ENCODE results near the gene AFF1.

DNA sequence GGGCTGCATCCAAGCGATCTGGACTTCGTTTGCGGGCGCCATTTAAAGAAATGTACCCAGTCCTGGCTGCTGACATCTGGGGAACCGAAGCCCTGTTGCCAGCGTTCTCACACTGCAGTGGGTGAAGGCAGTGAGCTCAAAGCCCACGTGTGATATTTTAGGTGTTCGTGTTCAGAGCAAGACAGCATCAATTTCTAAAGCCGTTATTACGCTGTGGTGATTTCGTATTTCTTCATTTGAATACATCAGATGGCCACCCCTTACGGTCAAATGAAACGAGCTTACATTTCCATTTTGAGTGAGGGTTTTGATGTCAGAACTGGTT is 42.2 kb upstream of the AFF1 start:
- TF ChIP-seq, protein P1, sequence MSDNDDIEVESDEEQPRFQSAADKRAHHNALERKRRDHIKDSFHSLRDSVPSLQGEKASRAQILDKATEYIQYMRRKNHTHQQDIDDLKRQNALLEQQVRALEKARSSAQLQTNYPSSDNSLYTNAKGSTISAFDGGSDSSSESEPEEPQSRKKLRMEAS (IDR thresholded peaks at IDR 0.05) = no peak
- TF ChIP-seq, protein P2, sequence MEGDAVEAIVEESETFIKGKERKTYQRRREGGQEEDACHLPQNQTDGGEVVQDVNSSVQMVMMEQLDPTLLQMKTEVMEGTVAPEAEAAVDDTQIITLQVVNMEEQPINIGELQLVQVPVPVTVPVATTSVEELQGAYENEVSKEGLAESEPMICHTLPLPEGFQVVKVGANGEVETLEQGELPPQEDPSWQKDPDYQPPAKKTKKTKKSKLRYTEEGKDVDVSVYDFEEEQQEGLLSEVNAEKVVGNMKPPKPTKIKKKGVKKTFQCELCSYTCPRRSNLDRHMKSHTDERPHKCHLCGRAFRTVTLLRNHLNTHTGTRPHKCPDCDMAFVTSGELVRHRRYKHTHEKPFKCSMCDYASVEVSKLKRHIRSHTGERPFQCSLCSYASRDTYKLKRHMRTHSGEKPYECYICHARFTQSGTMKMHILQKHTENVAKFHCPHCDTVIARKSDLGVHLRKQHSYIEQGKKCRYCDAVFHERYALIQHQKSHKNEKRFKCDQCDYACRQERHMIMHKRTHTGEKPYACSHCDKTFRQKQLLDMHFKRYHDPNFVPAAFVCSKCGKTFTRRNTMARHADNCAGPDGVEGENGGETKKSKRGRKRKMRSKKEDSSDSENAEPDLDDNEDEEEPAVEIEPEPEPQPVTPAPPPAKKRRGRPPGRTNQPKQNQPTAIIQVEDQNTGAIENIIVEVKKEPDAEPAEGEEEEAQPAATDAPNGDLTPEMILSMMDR (IDR thresholded peaks at IDR 0.05; ENCODE audit: low read depth, low read length, missing input control) = no peak
- no peak for TF ChIP-seq HNF4G (IDR thresholded peaks at IDR 0.05)
- TF ChIP-seq GABPA (IDR thresholded peaks at IDR 0.05 in 1 of 2, conservative IDR thresholded peaks at IDR 0.05 in 1 of 2) = no peak
- no peak for TF ChIP-seq JUND (IDR thresholded peaks at IDR 0.05)
- TF ChIP-seq, protein P3, sequence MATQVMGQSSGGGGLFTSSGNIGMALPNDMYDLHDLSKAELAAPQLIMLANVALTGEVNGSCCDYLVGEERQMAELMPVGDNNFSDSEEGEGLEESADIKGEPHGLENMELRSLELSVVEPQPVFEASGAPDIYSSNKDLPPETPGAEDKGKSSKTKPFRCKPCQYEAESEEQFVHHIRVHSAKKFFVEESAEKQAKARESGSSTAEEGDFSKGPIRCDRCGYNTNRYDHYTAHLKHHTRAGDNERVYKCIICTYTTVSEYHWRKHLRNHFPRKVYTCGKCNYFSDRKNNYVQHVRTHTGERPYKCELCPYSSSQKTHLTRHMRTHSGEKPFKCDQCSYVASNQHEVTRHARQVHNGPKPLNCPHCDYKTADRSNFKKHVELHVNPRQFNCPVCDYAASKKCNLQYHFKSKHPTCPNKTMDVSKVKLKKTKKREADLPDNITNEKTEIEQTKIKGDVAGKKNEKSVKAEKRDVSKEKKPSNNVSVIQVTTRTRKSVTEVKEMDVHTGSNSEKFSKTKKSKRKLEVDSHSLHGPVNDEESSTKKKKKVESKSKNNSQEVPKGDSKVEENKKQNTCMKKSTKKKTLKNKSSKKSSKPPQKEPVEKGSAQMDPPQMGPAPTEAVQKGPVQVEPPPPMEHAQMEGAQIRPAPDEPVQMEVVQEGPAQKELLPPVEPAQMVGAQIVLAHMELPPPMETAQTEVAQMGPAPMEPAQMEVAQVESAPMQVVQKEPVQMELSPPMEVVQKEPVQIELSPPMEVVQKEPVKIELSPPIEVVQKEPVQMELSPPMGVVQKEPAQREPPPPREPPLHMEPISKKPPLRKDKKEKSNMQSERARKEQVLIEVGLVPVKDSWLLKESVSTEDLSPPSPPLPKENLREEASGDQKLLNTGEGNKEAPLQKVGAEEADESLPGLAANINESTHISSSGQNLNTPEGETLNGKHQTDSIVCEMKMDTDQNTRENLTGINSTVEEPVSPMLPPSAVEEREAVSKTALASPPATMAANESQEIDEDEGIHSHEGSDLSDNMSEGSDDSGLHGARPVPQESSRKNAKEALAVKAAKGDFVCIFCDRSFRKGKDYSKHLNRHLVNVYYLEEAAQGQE (IDR thresholded peaks at IDR 0.05) = no peak
- no peak for TF ChIP-seq RAD21 (IDR thresholded peaks at IDR 0.05)
- TF ChIP-seq YY1 (IDR thresholded peaks at IDR 0.05) = no peak
- TF ChIP-seq TAF1 (conservative IDR thresholded peaks at IDR 0.05) = no peak
- no peak for TF ChIP-seq EGR1 (IDR thresholded peaks at IDR 0.05; ENCODE audit: low read depth in 2 of 2)
- no peak for TF ChIP-seq RXRA (IDR thresholded peaks at IDR 0.05)
- TF ChIP-seq FOXA1 (IDR thresholded peaks at IDR 0.05) = no peak
- TF ChIP-seq, protein P4, sequence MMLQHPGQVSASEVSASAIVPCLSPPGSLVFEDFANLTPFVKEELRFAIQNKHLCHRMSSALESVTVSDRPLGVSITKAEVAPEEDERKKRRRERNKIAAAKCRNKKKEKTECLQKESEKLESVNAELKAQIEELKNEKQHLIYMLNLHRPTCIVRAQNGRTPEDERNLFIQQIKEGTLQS (IDR thresholded peaks at IDR 0.05) = no peak

Data from liver (tissue), 3 donors.